Measurements from ENCODE around the gene CPM.
"Not testable (repeated sequence)": the region's sequence is repeated elsewhere in the genome, so short reads cannot be mapped to it uniquely, and the experiment has no call there.

Gene CPM

GRCh38 chr12:68804657-68805591 is 128.0 kb downstream of the CPM start:
- no peak for DNase-seq (ENCODE audit: low read depth)

GRCh38 chr12:68803948-68804656 is 128.9 kb downstream of the CPM start:
- no peak overlapping the region for H3K4me3 ChIP-seq (replicated peaks; ENCODE audit: low read depth, low read length)
- TF ChIP-seq CTCF (IDR thresholded peaks at IDR 0.05; ENCODE audit: low read length, missing control alignments) = no peak
- no peak for DNase-seq (ENCODE audit: low read depth)

More at GRCh38 chr12:68804657-68805591, 128.0 kb downstream of the CPM start:
- TF ChIP-seq CTCF (IDR thresholded peaks at IDR 0.05; ENCODE audit: low read length, missing control alignments) = no peak
- H3K4me3 ChIP-seq (replicated peaks; ENCODE audit: low read depth, low read length) = no peak overlapping the region

GRCh38 chr12:68802911-68803651 is 129.9 kb downstream of the CPM start:
- not testable (repeated sequence) for H3K4me3 ChIP-seq (replicated peaks; ENCODE audit: low read depth, low read length); DNase-seq (ENCODE audit: low read depth)

GRCh38 chr12:68802372-68802745 is 130.6 kb downstream of the CPM start:
- DNase-seq (ENCODE audit: low read depth); H3K4me3 ChIP-seq (replicated peaks; ENCODE audit: low read depth, low read length): not testable (repeated sequence)

Measured in fibroblast of pulmonary artery (primary cell).